GM04503 (cell line): Measurements from ENCODE around the gene IWS1.

ENCODE experiments used
- DNase-seq: peaks from one replicate; pipeline ENCODE4 v3.0.0-alpha.2; 2012; ENCODE audit warnings: low read depth

IWS1 gene

GRCh38 chr2:127498386-127498785 is 27.9 kb downstream of the IWS1 start:
- no peak for DNase-seq

DNA sequence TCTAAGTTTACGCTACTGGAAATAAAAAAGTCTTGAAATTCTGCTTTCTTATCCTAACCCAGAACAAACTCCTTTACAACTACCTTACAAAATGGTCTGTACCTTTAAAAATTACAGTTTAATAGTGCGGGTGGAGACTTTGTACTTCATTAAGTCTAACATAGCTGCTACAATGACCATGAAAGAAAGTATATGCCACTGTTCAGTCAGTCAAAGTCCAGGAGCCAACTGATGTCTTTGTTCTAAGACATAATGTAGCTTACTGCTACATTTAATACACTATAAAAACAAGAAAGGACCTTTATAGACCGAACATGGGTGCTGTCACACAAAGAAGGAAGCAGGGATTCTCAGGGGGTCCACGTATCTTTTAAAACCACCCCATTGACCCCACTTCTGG is 36.0 kb downstream of the IWS1 start:
- DNase-seq = no peak

GRCh38 chr2:127486247-127487058 is 39.8 kb downstream of the IWS1 start:
- no peak for DNase-seq

DNA sequence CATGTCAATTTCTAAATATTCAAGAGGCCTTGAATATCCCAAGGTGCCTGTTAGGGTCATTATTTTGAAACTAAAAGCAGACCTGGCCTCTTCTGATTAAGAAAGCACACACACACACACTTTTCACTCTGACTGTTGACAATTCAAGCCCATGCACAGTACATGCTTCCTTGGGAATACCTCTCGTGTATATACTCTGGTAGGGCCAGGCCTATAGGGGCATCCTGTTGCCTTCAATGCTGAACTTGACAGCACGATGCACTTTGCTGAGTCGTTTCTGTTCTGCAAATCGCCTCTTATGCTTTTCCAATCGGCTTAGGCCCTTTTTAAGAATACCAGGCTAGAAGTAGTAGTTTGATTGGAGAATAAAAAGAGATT is 40.6 kb downstream of the IWS1 start:
- DNase-seq = no peak

DNA sequence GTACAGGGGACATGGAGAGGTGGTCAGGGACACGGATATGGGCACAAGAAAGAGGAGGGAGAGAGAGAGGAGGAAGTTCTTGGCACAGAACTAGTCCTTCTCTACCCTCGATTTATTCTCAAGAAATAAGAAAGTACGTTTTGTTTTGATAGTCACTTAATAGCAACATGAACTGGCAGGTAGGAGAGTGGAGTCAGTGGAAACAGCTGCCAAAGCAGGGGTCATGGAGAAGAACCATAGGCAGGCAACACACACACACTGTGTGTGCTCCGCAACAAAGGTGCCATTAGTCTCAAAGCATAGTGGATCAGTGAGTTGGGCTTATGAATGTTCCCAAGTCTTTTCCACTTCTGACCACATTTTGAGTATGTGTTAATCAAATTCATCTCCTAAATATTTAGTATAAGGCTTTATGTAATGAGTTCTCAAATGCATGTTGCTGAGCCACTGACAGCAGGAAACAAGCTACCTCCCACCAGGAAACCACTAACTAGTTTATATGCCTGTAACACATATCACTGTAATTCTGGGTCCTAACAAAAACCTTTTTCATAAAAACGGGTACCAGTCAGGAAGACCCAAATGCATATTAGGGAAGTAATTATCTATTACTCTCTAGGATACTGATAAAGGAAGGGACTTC is 41.1 kb downstream of the IWS1 start:
- DNase-seq = no peak

- no peak for DNase-seq
Observed at GRCh38 chr2:127482031-127482430, 44.3 kb downstream of the IWS1 start.

DNA sequence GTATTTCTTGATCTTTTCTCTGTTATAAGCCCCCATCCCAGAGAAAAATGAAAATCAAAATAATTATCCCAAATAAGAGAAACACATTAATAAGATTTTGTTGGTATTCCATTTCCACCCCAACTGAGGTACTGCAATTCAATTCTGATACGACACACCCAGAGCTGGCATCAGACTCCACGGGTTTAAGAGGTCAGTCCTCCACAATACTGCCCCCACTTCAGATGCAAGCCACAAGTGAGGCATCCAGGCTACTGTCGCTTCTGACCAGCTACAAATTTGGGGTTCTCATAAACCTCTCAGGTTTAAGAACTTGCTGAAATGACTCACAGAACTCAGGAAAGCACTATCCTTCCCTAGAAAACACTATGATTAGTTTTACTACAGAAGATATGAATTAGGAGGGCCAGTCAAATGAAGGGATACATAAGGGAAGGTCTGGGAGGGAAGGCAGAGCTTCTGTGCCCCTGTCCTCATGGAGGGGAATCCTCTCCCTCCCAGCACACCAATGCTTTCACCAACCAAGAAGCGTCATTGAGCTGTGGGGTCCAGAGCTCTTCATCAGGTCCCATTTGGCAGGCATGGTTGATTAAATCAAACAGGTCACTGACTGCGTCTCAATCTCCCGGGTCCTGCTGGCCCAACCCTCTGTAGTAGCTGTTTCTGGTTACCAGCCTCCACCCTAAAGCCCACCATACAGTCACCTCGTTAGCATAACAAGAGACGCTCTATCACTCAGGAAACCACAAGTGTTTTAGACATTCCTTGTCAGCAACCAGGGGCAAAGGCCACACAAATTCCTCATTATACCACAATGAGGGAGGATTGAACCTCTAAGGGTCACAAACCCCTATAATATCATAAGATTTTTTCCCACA is 46.2 kb downstream of the IWS1 start:
- DNase-seq = no peak

DNA sequence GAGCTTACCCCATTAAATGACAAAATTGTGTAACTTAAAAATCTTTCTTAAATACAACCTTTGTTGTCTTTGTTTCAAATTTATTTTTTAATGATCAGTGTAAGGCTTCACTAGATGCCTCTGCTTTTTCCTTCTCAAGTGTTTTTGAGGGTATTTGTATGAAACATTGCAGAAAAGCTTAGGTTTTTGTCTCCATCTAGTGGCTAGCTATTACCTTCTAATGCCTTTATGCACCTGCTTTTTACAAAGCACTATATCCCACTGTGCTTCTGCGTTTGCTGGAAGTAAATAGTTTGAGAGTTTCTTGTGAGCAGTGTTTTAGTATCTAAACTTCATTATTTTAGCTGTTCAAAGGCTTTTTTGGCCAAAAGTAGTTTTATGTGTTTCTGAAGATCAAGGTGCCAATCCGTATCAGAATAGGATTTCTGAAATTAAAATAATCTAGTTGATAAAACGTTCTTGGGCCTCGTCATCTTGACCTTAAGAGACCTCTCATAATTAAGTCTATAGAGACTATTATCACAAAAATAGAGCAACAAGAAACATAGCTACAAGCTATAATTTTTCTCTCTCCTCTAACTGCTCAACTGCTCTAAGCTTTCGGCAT is 47.0 kb downstream of the IWS1 start:
- no peak for DNase-seq

GRCh38 chr2:127475788-127476187 is 50.5 kb downstream of the IWS1 start:
- DNase-seq = no peak

- no peak for DNase-seq
Observed at GRCh38 chr2:127472268-127472667, 54.0 kb downstream of the IWS1 start.

- DNase-seq = no peak
Observed at GRCh38 chr2:127471286-127471988, 54.9 kb downstream of the IWS1 start.

DNA sequence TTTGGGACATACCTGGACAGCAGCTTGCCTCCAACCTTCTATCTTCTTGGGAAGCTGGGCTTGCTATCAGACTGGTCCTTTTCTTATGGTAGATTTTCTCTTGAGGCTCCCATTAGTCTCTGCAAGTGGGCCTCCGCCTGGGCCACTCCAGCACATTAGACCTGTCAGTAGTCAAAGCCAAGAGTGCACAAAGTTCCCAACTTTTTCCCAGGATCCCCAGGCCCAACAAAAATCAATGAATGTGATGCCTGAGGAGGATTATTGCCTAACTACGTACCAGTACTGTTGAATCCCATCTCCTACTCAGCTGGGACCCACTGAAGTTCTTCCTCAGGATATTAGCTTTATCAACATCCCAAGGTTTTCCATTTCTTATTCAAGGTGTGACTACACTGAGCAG is 56.3 kb downstream of the IWS1 start:
- no peak for DNase-seq

DNA sequence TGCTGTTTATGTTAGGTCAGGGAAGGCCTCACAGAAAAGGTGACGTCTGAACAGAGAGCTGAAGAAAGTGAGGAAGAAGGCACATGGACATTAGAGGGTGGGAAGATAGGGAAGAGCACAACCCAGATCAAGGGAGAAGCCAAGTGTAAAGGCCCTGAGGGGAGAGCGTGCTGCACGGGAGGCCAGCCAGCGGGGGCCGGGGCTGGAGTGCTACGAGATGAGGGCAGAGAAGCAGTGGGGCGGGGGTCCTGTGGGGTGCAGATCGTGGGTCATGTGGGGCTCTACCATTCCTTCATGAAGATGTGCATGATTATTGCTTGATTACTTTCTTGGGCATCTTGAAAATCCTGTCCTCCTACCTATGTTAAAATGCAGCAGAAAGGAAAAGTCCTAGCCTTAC is 57.2 kb downstream of the IWS1 start:
- no peak for DNase-seq

DNA sequence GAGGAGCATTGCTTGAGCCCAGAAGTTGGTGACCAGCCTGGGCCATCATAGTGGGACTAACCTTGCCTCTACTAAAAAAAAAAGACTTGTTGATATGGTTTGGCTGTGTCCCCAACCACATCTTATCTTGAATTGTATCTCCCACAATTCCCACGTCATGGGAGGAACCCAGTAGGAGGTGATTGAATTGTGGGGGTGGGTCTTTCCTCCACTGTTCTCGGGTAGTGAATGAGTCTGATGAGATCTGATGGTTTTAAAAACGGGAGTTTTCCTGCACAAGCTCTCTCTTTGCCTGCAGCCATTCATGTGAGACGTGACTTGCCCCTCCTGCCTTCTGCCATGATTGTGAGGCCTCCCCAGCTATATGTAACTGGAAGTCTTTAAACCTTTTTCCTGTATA is 61.0 kb downstream of the IWS1 start:
- DNase-seq = no peak

DNA sequence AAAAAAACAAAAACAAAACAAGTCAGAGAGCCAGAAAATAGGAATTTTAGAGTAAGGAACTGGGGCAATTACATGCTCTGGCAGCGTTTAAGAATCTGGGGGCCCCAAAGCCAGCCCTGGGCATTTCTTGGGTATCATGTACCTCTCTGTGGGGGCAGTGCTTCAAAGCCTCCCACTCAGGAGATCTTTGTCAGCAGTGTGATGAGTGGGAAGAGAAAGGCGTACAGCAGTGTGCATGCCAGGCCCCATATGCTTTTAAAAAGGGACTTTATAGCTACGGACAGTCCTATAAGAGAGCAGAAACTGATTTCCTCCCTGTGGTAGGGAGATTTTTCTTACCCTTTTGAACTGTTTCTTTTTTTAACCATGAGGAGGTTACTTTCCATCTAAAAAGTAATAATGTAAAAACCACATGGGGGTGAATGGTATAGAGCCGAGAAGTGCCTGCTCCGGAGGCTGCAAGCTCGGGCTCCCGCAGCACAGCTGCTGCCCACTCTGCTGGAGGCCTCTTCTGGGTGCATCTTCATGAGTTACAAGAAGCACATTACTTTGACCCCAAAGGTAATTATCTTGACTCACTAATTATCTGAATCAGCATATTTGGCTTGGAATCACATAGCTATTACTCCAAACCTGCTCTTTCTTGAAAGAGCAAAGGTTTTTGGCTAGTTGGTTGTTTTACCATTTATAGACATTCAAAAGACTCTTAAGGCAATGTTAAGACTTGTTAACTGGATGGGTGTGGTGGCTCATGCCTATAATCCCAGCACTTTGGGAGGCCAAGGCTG is 61.6 kb downstream of the IWS1 start:
- no peak for DNase-seq

DNA sequence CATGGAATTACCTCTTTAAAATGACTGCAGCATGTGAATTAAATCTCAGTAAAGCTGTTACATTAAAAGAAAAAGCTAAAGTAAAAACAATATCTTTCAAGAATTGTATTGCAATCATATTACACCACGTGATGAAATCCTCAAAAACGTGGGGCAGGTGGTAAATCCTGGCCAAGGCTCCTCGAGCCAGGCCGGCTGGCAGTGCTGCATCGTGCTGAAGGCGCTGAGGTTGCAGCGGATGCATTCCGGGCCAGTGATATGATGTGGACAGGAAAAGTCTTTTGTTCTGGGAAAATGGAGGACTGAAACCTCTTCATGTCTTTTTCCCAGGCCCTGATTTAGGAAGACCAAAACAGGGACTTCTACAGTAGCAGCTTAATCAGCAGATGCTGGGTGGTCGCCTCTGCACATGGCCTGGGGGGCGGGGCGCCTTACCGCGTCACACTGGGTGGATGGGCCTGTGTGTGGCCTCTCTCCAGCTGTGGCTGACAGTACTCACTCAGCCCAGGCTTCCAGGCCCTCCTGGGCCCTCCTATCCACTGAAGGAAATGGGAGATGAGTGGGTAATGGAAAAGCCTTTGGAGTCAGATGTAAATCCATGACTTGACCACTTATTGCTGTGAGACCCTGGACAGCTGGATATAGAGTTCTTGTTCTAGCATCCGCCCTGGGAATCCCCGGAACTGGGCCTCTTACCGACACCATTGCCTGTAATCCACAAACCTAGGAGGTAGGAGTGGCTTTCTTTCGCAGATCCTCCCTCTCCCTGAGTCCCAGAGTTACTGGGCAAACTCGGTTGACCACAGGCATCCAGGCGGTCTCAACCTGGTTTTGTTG is 62.9 kb downstream of the IWS1 start:
- DNase-seq = no peak

DNA sequence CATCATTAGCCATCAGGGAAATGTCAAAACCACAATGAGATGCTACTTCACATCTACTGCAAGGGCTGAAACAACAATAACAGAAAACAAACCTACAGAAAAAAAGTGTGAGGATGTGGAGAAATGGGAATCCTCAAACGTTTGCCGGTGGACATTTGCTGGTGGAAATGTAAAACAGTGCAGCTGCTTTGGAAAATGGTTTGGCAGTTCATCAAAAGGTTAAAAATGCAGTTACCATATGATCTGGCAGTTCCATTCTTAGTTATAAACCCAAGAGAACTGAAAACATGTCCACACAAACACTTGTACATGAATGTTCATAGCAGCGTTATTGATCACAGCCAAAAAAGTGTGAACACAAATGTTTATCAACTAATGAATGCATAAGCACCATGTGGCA is 63.8 kb downstream of the IWS1 start:
- no peak for DNase-seq

- DNase-seq = no peak
Observed at GRCh38 chr2:127456960-127457359, 69.3 kb downstream of the IWS1 start.

DNA sequence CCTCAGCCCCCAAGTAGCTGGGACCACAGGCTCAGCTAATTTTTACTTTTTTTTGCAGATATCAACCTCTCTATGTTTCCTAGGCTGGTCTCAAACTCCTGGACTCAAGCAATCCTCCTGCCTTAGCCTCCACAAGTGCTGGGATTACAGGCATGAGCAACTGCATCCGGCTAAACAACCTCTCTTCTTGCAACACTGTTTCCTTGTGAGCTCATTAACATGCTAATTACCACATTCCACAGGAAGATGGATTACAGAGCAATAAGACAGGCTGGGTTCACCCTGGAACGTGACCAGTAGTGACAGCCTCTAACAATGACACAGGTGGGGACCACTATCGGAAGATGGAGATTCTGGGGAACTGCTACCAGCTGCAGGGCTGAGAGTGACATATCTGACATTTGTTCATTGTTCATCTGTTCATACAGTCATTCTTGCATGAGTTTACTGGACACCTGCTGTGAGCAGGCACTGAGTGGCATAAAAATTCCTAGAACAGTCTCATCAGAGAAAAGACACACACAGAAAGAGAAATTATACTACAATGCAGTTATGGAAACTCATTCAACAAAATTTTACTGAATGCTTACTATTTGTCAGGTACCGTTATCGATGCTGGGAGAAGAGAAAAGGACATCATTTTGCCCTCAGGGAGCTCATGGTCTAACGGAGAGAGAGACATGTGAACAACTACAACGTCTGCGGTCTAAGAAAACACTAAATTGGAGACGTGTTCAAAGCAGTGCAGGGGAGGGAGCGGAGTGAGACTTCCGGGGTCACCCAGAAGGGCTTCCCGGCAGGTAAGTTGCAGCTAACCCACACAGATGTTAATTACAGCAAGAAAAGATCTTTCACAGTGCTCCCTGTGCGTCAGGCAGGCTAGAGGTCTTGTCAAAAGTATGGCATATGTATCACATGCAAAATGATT is 70.5 kb downstream of the IWS1 start:
- DNase-seq = no peak
